Measurements from ENCODE around the gene NDUFV2.

- no peak for TF ChIP-seq POLR2A (IDR thresholded peaks at IDR 0.05)
- TF ChIP-seq, protein P1, sequence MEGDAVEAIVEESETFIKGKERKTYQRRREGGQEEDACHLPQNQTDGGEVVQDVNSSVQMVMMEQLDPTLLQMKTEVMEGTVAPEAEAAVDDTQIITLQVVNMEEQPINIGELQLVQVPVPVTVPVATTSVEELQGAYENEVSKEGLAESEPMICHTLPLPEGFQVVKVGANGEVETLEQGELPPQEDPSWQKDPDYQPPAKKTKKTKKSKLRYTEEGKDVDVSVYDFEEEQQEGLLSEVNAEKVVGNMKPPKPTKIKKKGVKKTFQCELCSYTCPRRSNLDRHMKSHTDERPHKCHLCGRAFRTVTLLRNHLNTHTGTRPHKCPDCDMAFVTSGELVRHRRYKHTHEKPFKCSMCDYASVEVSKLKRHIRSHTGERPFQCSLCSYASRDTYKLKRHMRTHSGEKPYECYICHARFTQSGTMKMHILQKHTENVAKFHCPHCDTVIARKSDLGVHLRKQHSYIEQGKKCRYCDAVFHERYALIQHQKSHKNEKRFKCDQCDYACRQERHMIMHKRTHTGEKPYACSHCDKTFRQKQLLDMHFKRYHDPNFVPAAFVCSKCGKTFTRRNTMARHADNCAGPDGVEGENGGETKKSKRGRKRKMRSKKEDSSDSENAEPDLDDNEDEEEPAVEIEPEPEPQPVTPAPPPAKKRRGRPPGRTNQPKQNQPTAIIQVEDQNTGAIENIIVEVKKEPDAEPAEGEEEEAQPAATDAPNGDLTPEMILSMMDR (IDR thresholded peaks at IDR 0.05 in 4 of 5, conservative IDR thresholded peaks at IDR 0.05 in 1 of 5), result no peak
These were observed 34.7 kb upstream of the NDUFV2 start for GRCh38 chr18:9067823-9068222.
